Fibroblast of lung (primary cell): ENCODE results near the gene MGAT4A. TPM values are rescaled to one million over a fixed set of nuclear protein-coding genes. Genes with fewer than 3 reads are reported as not detected.

Source experiments
- DNase-seq, 2 donors: peaks; one replicate each; pipeline versions ENCODE4 v3.0.0 to v3.0.0-alpha.2; 2010; ENCODE audit warnings: low read depth in 2 of 2
- H2AFZ ChIP-seq: 2 replicates; pipeline ENCODE4 v1.5.1; 2012; ENCODE audit warnings: low read length, control low read depth, inconsistent platforms
- H3K27ac ChIP-seq: 2 replicates; pipeline ENCODE4 v1.5.1; 2011; ENCODE audit warnings: low read length, control low read depth; ENCODE audit not compliant: insufficient read depth
- H3K27me3 ChIP-seq: 2 replicates; pipeline ENCODE4 v1.5.1; 2011; ENCODE audit warnings: mild to moderate bottlenecking, low read length; ENCODE audit not compliant: control insufficient read depth, insufficient read depth
- H3K36me3 ChIP-seq: 2 replicates; pipeline ENCODE4 v1.5.1; 2011; ENCODE audit warnings: low read length; ENCODE audit not compliant: control insufficient read depth, insufficient read depth
- H3K4me1 ChIP-seq: 2 replicates; pipeline ENCODE4 v1.5.1; 2011; ENCODE audit warnings: low read length; ENCODE audit not compliant: control insufficient read depth, insufficient read depth; ENCODE audit errors: extremely low read depth
- H3K4me2 ChIP-seq: 2 replicates; pipeline ENCODE4 v1.5.1; 2011; ENCODE audit warnings: low read length, control low read depth; ENCODE audit not compliant: insufficient read depth; ENCODE audit errors: extremely low read depth
- H3K4me3 ChIP-seq, 4 experiments: fragments of 200-600 bp in 1 of 4; sonication (generic) in 1 of 4; replicated peaks in 1 of 4; 2 replicates each; pipeline ENCODE4 v1.5.1; 2011 to 2016; ENCODE audit warnings: low read length in 4 of 4, low read depth in 3 of 4, mild to moderate bottlenecking in 3 of 4, control low read depth in 2 of 4, inconsistent platforms in 1 of 4, mixed read lengths in 1 of 4; ENCODE audit not compliant: insufficient read depth in 1 of 4; ENCODE audit errors: control extremely low read depth in 1 of 4
- H3K79me2 ChIP-seq: 2 replicates; pipeline ENCODE4 v1.5.1; 2012; ENCODE audit warnings: mild to moderate bottlenecking, low read length, inconsistent platforms; ENCODE audit not compliant: control insufficient read depth, insufficient read depth
- H3K9ac ChIP-seq: 2 replicates; pipeline ENCODE4 v1.5.1; 2011; ENCODE audit warnings: mild to moderate bottlenecking, low read length, control low read depth; ENCODE audit not compliant: insufficient read depth
- H3K9me3 ChIP-seq: 2 replicates; pipeline ENCODE4 v1.5.1; 2012; ENCODE audit warnings: low read depth, low read length; ENCODE audit not compliant: control insufficient read depth, insufficient read depth
- H4K20me1 ChIP-seq: 2 replicates; pipeline ENCODE4 v1.5.1; 2011; ENCODE audit warnings: low read length; ENCODE audit not compliant: control insufficient read depth, insufficient read depth; ENCODE audit errors: extremely low read depth
- CTCF ChIP-seq, 2 donors: IDR thresholded peaks in 1 of 2; conservative IDR thresholded peaks in 1 of 2; 1 replicate in 1 of 2; 2 replicates in 1 of 2; pipeline ENCODE4 v1.5.1; 2011 to 2012; ENCODE audit warnings: low read length in 2 of 2, control low read depth in 1 of 2, inconsistent platforms in 1 of 2, low read depth in 1 of 2, mild to moderate bottlenecking in 1 of 2
- EZH2 ChIP-seq: IDR thresholded peaks from 2 replicates; pipeline ENCODE4 v1.5.1; 2012; ENCODE audit warnings: low read length, control low read depth, mild to moderate bottlenecking; ENCODE audit errors: missing control alignments
- polyA plus RNA-seq, 2 donors: library from polyadenylated mRNA; depleted of rRNA in 1 of 2; stranded (reverse) in 1 of 2; unstranded in 1 of 2; fragments of >200 nt; gene quantifications; 2 replicates each; pipeline ENCODE4 v1.2.1, GENCODE V29; 2011 to 2012; ENCODE audit warnings: missing spikeins in 1 of 2
- total RNA-seq: library from RNA; depleted of rRNA; stranded (reverse); fragments of >200 nt; gene quantifications from 2 replicates; pipeline ENCODE4 v1.2.1, GENCODE V29; 2014

The MGAT4A gene
- total and polyA plus RNA-seq, 2 donors (not counting 1 experiment from before 2014, with no cell fraction given): 0.10 to 0.17 TPM

- H3K4me2 ChIP-seq: no peak overlapping the region
- no peak overlapping the region for H3K27ac ChIP-seq
- H2AFZ ChIP-seq: no peak overlapping the region
- no peaks in the 10 kb centered on the region for H3K27me3 ChIP-seq
- H3K36me3 ChIP-seq: no peaks in the 10 kb centered on the region
- TF ChIP-seq EZH2: no peak
- TF ChIP-seq CTCF (conservative IDR thresholded peaks at IDR 0.05 in 1 of 2, IDR thresholded peaks at IDR 0.05 in 1 of 2; ENCODE audit: low read depth in 1 of 2, low read length in 2 of 2): no peak
- H3K9ac ChIP-seq: no peak overlapping the region
- no peaks in the 10 kb centered on the region for H3K9me3 ChIP-seq
- no peak overlapping the region for H3K4me3 ChIP-seq
- H4K20me1 ChIP-seq: no peaks in the 10 kb centered on the region
- H3K79me2 ChIP-seq: no peaks in the 10 kb centered on the region
- no peak for DNase-seq
- no peaks in the 10 kb centered on the region for H3K4me1 ChIP-seq
Observed at GRCh38 chr2:98710734-98711133, 20.2 kb downstream of the MGAT4A start.

GRCh38 chr2:98709535-98709934 lies 21.4 kb downstream of the MGAT4A start:
- Histone ChIP-seq H2AFZ (no peak overlapping the region), H3K27ac (no peak overlapping the region), H3K9me3 (no peaks in the 10 kb centered on the region), H3K27me3 (no peaks in the 10 kb centered on the region), H3K36me3 (no peaks in the 10 kb centered on the region), H3K79me2 (no peaks in the 10 kb centered on the region), H3K9ac (no peak overlapping the region), H3K4me2 (no peak overlapping the region), H3K4me3 (no peak overlapping the region), H4K20me1 (no peaks in the 10 kb centered on the region), H3K4me1 (no peaks in the 10 kb centered on the region)
- DNase-seq: peak in 1 of 2 donors; percentile 21
- TF ChIP-seq CTCF (conservative IDR thresholded peaks at IDR 0.05 in 1 of 2, IDR thresholded peaks at IDR 0.05 in 1 of 2; ENCODE audit: low read depth in 1 of 2, low read length in 2 of 2) (no peak), EZH2 (no peak)

- Histone ChIP-seq H3K36me3 (no peaks in the 10 kb centered on the region), H3K27ac (no peak overlapping the region), H3K4me3 (no peak overlapping the region), H3K79me2 (no peaks in the 10 kb centered on the region), H3K9ac (no peak overlapping the region), H3K27me3 (no peaks in the 10 kb centered on the region), H3K4me1 (no peaks in the 10 kb centered on the region), H3K9me3 (no peaks in the 10 kb centered on the region), H2AFZ (no peak overlapping the region), H4K20me1 (no peaks in the 10 kb centered on the region), H3K4me2 (no peak overlapping the region)
- DNase-seq: no peak
- no peak for TF ChIP-seq EZH2
- no peak for TF ChIP-seq CTCF (conservative IDR thresholded peaks at IDR 0.05 in 1 of 2, IDR thresholded peaks at IDR 0.05 in 1 of 2; ENCODE audit: low read depth in 1 of 2, low read length in 2 of 2)
Observed at GRCh38 chr2:98708396-98709186, 22.3 kb downstream of the MGAT4A start.
